Activated CD4-positive, alpha-beta T cell treated with anti-CD3 and anti-CD28 coated beads, Interleukin-2, Interleukin-6, amounts not matched to agents 100 ng/mL and 50 ng/mL, durations not matched to agents 16 hours and 8 hours (primary cell): ENCODE measurements around the gene CPSF3.
A peak's percentile ranks its signal among the peaks of the same experiment; 100 is the strongest.

ENCODE experiments used
- DNase-seq: peaks from one replicate; pipeline ENCODE4 v3.0.0-alpha.2; 2020

Gene CPSF3

GRCh38 chr2:9422321-9423099, 944 bp upstream of the CPSF3 start:
- peak; percentile 71 for DNase-seq

GRCh38 chr2:9423922-9424272, 443 bp downstream of the CPSF3 start:
- DNase-seq = peak; percentile 39

GRCh38 chr2:9424447-9425164, 1.2 kb downstream of the CPSF3 start:
- peak; percentile 21 for DNase-seq

- no peak for DNase-seq
These were observed 5.6 kb downstream of the CPSF3 start for GRCh38 chr2:9428965-9429577.

- DNase-seq = no peak
These were observed 7.2 kb downstream of the CPSF3 start for GRCh38 chr2:9430316-9431293.

GRCh38 chr2:9434489-9434888, 11.0 kb downstream of the CPSF3 start:
- DNase-seq = no peak

GRCh38 chr2:9439536-9439935, 16.1 kb downstream of the CPSF3 start:
- no peak for DNase-seq

GRCh38 chr2:9440058-9440727, 16.7 kb downstream of the CPSF3 start:
- DNase-seq = no peak

GRCh38 chr2:9441556-9441955, 18.1 kb downstream of the CPSF3 start:
- no peak for DNase-seq

GRCh38 chr2:9443526-9443925, 20.1 kb downstream of the CPSF3 start:
- no peak for DNase-seq

GRCh38 chr2:9445089-9445488, 21.6 kb downstream of the CPSF3 start:
- DNase-seq = peak; percentile 23

GRCh38 chr2:9451231-9451630, 27.8 kb downstream of the CPSF3 start:
- DNase-seq = no peak

- no peak for DNase-seq
These were observed 37.1 kb downstream of the CPSF3 start for GRCh38 chr2:9460441-9461017.

- no peak for DNase-seq
These were observed 37.6 kb downstream of the CPSF3 start for GRCh38 chr2:9461079-9461478.

- DNase-seq = no peak
These were observed 38.9 kb downstream of the CPSF3 start for GRCh38 chr2:9462313-9462712.

- DNase-seq = no peak
These were observed 39.6 kb downstream of the CPSF3 start for GRCh38 chr2:9462886-9463697.

- DNase-seq = peak; percentile 67
These were observed 40.2 kb downstream of the CPSF3 start for GRCh38 chr2:9463698-9464034.

GRCh38 chr2:9465170-9465569, 41.7 kb downstream of the CPSF3 start:
- no peak for DNase-seq

- no peak for DNase-seq
These were observed 42.8 kb downstream of the CPSF3 start for GRCh38 chr2:9466147-9466683.

GRCh38 chr2:9467687-9468086, 44.2 kb downstream of the CPSF3 start:
- DNase-seq = no peak

GRCh38 chr2:9471206-9471605, 47.8 kb downstream of the CPSF3 start:
- DNase-seq = no peak
